GM19438 (cell line): ENCODE data around the gene CLCNKB.
"Not testable (repeated sequence)": the region's sequence is repeated elsewhere in the genome, so short reads cannot be mapped to it uniquely, and the experiment has no call there.

Experiments
- ATAC-seq: cut with Tn5 transposase; IDR thresholded peaks from one replicate; pipeline ENCODE4 v1.9.1; 2021; ENCODE audit warnings: low read depth; ENCODE audit not compliant: unreplicated experiment

The CLCNKB gene

GRCh38 chr1:16014509-16015482 lies 28.8 kb upstream of the CLCNKB start:
- no peak for ATAC-seq

DNA sequence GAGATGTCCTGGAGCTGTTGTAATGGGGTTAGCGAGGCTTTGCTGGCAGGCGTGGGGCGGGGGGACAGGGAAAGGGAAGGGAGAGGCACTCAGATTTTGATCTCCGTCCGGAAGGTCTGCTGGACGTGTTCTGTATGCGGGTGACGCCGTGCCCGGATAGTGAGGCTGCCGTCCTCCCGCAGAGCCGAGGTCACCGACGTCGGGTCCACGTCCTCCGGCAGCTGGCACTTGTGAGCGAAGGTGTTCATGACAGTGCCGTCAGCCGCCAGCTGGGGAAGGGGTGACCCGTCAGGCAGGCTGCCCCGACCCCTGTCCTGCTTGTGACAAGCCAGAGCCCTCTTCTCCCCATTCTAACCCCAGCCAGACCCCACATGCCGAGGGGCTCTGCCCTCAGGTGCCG lies 28.1 kb upstream of the CLCNKB start:
- no peak for ATAC-seq

GRCh38 chr1:16015960-16016901 lies 27.4 kb upstream of the CLCNKB start:
- no peak for ATAC-seq

- ATAC-seq = no peak
These were observed 26.5 kb upstream of the CLCNKB start for GRCh38 chr1:16017076-16017460.

GRCh38 chr1:16017461-16018303 lies 25.9 kb upstream of the CLCNKB start, which contains the start of gene HSPB7:
HSPB7 (minus strand) TSS chr1:16018043; CDS start chr1:16017963, 80 bp downstream.
- no peak for ATAC-seq

DNA sequence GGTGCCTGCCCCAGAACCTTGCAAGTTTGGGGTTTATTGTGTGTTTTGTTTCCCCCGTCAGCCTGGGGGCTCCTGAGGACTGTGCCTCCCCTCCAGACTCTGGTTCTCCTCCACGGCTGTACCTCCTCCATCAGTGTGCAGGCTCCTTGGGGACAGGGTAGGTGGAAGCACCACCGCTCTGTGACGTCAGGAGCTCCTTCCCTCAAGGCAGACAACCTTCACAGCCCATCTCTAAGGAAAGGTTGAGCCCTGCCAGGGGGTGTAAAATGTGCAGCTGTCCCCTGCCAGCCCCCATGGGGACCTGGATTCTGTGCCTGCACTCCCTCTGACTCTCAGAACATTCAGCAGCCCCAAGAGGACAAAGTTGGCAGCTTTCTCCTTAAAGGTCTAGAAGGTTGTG lies 25.3 kb upstream of the CLCNKB start:
- no peak for ATAC-seq

DNA sequence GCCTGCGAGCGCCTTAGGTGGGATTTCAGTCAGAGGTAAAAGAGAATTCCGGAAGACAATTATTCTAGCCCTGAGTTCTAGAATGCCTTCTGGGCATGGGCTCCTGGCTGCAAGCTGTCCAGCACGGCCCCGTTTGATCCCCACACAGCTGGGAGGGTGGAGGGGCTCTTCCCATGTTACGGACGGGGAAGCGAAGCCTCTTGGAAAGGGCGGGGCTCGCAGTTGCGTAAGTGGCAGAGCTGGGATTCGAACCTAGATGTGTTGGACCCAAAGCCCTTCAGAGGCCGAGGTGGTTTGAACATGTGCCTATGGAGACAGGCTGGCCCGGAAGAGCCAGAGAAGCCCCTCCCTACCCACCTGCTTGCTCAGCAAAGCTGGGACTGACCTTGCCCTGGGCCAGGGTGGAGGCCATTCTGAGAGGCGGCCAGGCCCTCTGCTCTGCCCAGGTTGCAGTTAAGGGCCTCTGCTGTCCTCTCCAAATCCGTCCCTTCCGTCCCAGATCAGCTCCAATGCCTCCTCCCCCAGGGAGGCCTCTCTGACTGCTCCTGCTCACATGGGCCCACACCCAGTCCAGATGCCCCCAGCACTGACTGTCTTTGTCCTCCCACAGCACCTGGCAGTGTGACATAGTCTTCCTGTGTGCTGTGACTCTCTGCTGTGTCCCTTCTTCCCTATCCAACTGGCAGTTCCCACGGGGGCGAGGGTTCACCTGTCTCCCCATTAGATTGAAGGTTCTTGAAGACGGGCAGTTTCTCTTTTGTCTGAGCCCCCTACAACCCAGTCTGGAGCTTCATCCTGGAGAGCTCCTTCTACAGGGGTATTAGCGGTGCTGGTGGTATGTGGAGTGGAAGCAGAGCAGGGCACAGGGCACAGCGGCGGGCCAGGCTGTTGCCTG lies 24.6 kb upstream of the CLCNKB start:
- no peak for ATAC-seq

DNA sequence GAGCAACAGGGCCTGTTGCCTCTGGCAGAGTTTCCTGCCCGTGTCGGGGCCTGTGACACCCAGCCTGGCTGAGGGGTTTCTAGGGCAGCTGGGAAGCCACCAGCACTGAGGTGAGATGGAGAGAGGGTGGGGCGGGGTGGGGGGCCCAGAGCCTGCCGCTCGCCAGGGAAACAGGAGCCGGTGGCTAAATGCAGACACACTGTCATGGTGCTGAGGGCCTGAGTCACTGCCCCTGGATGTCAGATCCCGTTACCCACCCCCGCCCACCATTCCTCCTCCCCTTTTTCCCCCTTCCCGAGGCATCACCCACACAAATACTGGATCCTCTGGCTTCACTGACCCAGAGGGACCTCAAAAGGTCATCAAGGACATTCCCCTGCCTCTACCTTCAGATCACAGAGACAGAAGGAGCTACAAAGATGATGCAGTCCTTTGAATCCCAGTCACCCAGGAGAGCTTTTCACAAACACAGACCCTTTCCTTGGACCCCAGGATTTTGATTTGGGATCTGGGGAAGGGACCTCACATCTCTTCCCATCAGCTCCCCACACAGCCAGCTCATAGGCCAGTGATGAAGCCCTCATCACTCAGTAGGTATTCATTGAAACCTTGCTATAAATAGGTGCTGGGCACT lies 23.8 kb upstream of the CLCNKB start:
- no peak for ATAC-seq

- no peak for ATAC-seq
These were observed 23.3 kb upstream of the CLCNKB start for GRCh38 chr1:16020325-16020724.

DNA sequence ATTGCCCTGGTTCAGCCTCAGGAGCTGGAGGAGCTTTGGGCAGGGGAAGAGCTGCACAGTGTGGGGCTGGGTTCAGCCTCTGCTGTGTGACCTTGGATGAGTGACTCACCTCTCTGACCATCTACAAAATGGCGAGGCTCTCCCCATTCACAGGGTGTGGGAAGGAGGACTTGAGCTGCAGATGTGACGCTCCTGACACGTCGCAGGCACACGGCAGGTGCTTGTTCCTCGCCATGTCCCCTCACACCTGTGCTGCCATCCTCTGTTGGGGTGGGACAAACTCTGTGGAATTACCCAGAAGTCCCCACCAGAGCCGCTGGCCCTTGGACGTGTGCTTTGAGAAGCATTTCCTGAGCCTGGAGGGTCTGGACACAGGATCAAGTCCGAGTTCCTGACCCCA lies 22.7 kb upstream of the CLCNKB start:
- not testable (repeated sequence) for ATAC-seq

- no peak for ATAC-seq
These were observed 21.9 kb upstream of the CLCNKB start, which contains the start of gene CLCNKA for GRCh38 chr1:16021681-16022080. CLCNKA (plus strand) TSS chr1:16022036; CDS start chr1:16022620, 584 bp downstream.

- ATAC-seq = no peak
These were observed 21.2 kb upstream of the CLCNKB start for GRCh38 chr1:16022393-16022792.

- no peak for ATAC-seq
These were observed 20.4 kb upstream of the CLCNKB start for GRCh38 chr1:16023050-16023653.

GRCh38 chr1:16026302-16026701 lies 17.3 kb upstream of the CLCNKB start:
- ATAC-seq = not testable (repeated sequence)

- ATAC-seq = no peak
These were observed 16.7 kb upstream of the CLCNKB start for GRCh38 chr1:16026723-16027484.

GRCh38 chr1:16028237-16029002 lies 15.2 kb upstream of the CLCNKB start:
- ATAC-seq = no peak

- not testable (repeated sequence) for ATAC-seq
These were observed 14.6 kb upstream of the CLCNKB start for GRCh38 chr1:16029003-16029268.
